ENCODE results near the gene GPATCH8. TPM values are rescaled to one million over a fixed set of nuclear protein-coding genes. Genes with fewer than 3 reads are reported as not detected.

The GPATCH8 gene
- total and polyA plus RNA-seq, 10 donors: 4.8 to 66.3 (median 57.9) TPM

GRCh38 chr17:44352828-44353671 is 150.2 kb downstream of the GPATCH8 start:
- Histone ChIP-seq H3K27me3 (replicated peaks in 1 of 7) (peaks cover 0 to 7% (median 0%) of the 10 kb centered on the region in 7 donors), H3K4me3 (peak overlapping the region in 7 of 8 donors; percentile 20 to 71 (median 36)), H3K9me3 (no peaks in the 10 kb centered on the region), H3K36me3 (peaks cover 0 to 54% (median 44%) of the 10 kb centered on the region in 6 donors), H3K27ac (peak overlapping the region in 1 of 8 donors; percentile 31), H3K4me1 (peaks cover 10 to 58% (median 41%) of the 10 kb centered on the region in 6 donors)
- peak in 1 of 3 donors; percentile 5 for TF ChIP-seq POLR2AphosphoS5 (IDR thresholded peaks at IDR 0.05)
- TF ChIP-seq POLR2A (IDR thresholded peaks at IDR 0.05): no peak
- WGBS, 5 donors: 56 to 66% (median 62%) methylated on average over 14 to 22 of the region's 22 CpGs
- no peak for DNase-seq
- intact Hi-C loops (cut with DNase I; ENCODE audit: low total_unique reads): no loop called here

GRCh38 chr17:44351961-44352827 is 151.0 kb downstream of the GPATCH8 start:
- Histone ChIP-seq H3K4me3 (no peak overlapping the region), H3K27ac (no peak overlapping the region), H3K4me1 (peaks cover 16 to 67% (median 50%) of the 10 kb centered on the region in 6 donors), H3K36me3 (peaks cover 0 to 54% (median 44%) of the 10 kb centered on the region in 6 donors), H3K27me3 (replicated peaks in 1 of 7) (peaks cover 0 to 7% (median 0%) of the 10 kb centered on the region in 7 donors), H3K9me3 (no peaks in the 10 kb centered on the region)
- WGBS, 5 donors: 81 to 89% (median 85%) methylated on average over 5 to 36 of the region's 36 CpGs
- intact Hi-C loops (cut with DNase I; ENCODE audit: low total_unique reads): no loop called here
- DNase-seq: no peak
- peak in 1 of 3 donors; percentile 56 for TF ChIP-seq POLR2AphosphoS5 (IDR thresholded peaks at IDR 0.05)
- no peak for TF ChIP-seq POLR2A (IDR thresholded peaks at IDR 0.05)
- TF ChIP-seq CTCF (IDR thresholded peaks at IDR 0.05 in 8 of 11, conservative IDR thresholded peaks at IDR 0.05 in 3 of 11): no peak

DNA sequence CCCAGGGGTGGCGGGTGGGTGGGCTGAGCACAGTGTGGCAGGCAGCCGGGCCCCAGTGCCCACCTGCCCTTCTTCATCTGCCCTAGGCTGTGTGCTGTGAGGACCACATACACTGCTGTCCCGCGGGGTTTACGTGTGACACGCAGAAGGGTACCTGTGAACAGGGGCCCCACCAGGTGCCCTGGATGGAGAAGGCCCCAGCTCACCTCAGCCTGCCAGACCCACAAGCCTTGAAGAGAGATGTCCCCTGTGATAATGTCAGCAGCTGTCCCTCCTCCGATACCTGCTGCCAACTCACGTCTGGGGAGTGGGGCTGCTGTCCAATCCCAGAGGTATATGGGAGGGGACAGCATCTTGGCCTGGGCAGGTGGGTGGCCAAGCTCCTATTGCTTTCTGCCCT is 151.7 kb downstream of the GPATCH8 start:
- H3K27ac ChIP-seq: no peak overlapping the region
- peaks cover 22 to 74% (median 57%) of the 10 kb centered on the region in 6 donors for H3K4me1 ChIP-seq
- peaks cover 0 to 54% (median 44%) of the 10 kb centered on the region in 6 donors for H3K36me3 ChIP-seq
- no peak for TF ChIP-seq CTCF (IDR thresholded peaks at IDR 0.05 in 8 of 11, conservative IDR thresholded peaks at IDR 0.05 in 3 of 11)
- no peak for TF ChIP-seq POLR2A (IDR thresholded peaks at IDR 0.05)
- TF ChIP-seq POLR2AphosphoS5 (IDR thresholded peaks at IDR 0.05): no peak
- intact Hi-C loops (cut with DNase I; ENCODE audit: low total_unique reads): no loop called here
- H3K9me3 ChIP-seq: no peaks in the 10 kb centered on the region
- H3K4me3 ChIP-seq: no peak overlapping the region
- H3K27me3 ChIP-seq (replicated peaks in 1 of 7): peaks cover 0 to 7% (median 0%) of the 10 kb centered on the region in 7 donors
- DNase-seq: no peak
- 92 to 97% (median 93%) methylated on average over 3 to 8 of the region's 8 CpGs for WGBS, 5 donors

DNA sequence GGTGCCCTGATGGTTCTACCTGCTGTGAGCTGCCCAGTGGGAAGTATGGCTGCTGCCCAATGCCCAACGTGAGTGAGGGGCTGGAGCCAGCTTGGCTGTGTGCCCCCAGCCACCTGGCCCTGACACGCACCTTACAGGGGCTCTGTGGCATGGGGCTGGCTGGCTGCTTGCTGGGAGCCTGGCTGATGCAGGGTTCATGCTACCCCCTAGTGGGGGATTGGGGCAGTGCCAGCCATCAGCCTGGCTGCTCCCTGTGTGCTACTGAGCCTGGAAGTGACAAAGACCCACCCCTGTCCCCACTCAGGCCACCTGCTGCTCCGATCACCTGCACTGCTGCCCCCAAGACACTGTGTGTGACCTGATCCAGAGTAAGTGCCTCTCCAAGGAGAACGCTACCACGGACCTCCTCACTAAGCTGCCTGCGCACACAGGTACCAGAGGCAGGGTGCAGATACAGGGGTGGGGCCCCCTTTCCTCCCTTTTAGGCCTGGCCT is 152.4 kb downstream of the GPATCH8 start:
- Histone ChIP-seq H3K36me3 (peaks cover 0 to 54% (median 44%) of the 10 kb centered on the region in 6 donors), H3K9me3 (no peaks in the 10 kb centered on the region), H3K27me3 (replicated peaks in 1 of 7) (peaks cover 0 to 7% (median 0%) of the 10 kb centered on the region in 7 donors), H3K4me3 (no peak overlapping the region), H3K4me1 (peaks cover 28 to 81% (median 64%) of the 10 kb centered on the region in 6 donors), H3K27ac (peak overlapping the region in 2 of 8 donors; percentile 0 to 24)
- intact Hi-C loops (cut with DNase I; ENCODE audit: low total_unique reads): no loop called here
- peak; percentile 92 for DNase-seq
- WGBS, 5 donors: 63 to 79% (median 64%) methylated on average over 4 to 6 of the region's 6 CpGs
- TF ChIP-seq CTCF (IDR thresholded peaks at IDR 0.05 in 8 of 11, conservative IDR thresholded peaks at IDR 0.05 in 3 of 11) (peak; percentile 73 to 97 (median 90)), POLR2A (IDR thresholded peaks at IDR 0.05) (no peak), POLR2AphosphoS5 (IDR thresholded peaks at IDR 0.05) (peak; percentile 25 to 65 (median 56))
